ENCODE results near the gene SMIM45.

GRCh38 chr22:41964112-41964491 is 12.2 kb downstream of the SMIM45 start:
- no peak for TF ChIP-seq EZH2 (IDR thresholded peaks at IDR 0.05; ENCODE audit: borderline replicate concordance, insufficient read depth, low read length, poor library complexity, severe bottlenecking)
- no peak for TF ChIP-seq CTCF (IDR thresholded peaks at IDR 0.05; ENCODE audit: poor library complexity, severe bottlenecking)
- no peak for TF ChIP-seq RAD21 (conservative IDR thresholded peaks at IDR 0.05)
- TF ChIP-seq EP300 (conservative IDR thresholded peaks at IDR 0.05; ENCODE audit: poor library complexity, severe bottlenecking) = no peak
- no peak for TF ChIP-seq TAF1 (IDR thresholded peaks at IDR 0.05; ENCODE audit: low read depth)
- no peak for TF ChIP-seq REST (IDR thresholded peaks at IDR 0.05; ENCODE audit: borderline replicate concordance)

All from neural cell (in vitro differentiated cells).